Measurements from ENCODE around the gene ZSCAN12. TPM values are rescaled to one million over a fixed set of nuclear protein-coding genes. Genes with fewer than 3 reads are reported as not detected.

The ZSCAN12 gene
- total RNA-seq, 1 experiment from 2014 or later: 7.8 TPM

GRCh38 chr6:28343898-28344677, 55.5 kb downstream of the ZSCAN12 start:
- Mint-ChIP-seq H3K9me3 (peaks cover 10% of the 10 kb centered on the region), H3K27me3 (ENCODE audit: low read depth) (peaks cover 68% of the 10 kb centered on the region), H3K27ac (no peak overlapping the region), H3K36me3 (no peaks in the 10 kb centered on the region), H3K4me1 (no peaks in the 10 kb centered on the region), H3K4me3 (no peak overlapping the region)
- ChIA-PET POLR2A (interaction anchor here (0.7 kb wide), 1 partner anchor 131 kb away, joined by 4 read pairs; no protein-coding TSS in a partner anchor), CTCF (no interaction called here)
- TF ChIP-seq ZBTB21 (CRISPR knock-in tag; IDR thresholded peaks at IDR 0.05; ENCODE audit: borderline replicate concordance): no peak
- TF ChIP-seq GTF2I (CRISPR knock-in tag; conservative IDR thresholded peaks at IDR 0.05): no peak
- no peak for TF ChIP-seq GABPB1 (CRISPR knock-in tag; IDR thresholded peaks at IDR 0.05)
- no peak for TF ChIP-seq JAZF1 (CRISPR knock-in tag; IDR thresholded peaks at IDR 0.05)
- no peak for TF ChIP-seq ERG (CRISPR knock-in tag; IDR thresholded peaks at IDR 0.05)
- TF ChIP-seq ZNF281 (CRISPR knock-in tag; IDR thresholded peaks at IDR 0.05): no peak
- no peak for TF ChIP-seq ZNF219 (CRISPR knock-in tag; IDR thresholded peaks at IDR 0.05; ENCODE audit: borderline replicate concordance)
- TF ChIP-seq CDX4 (CRISPR knock-in tag; IDR thresholded peaks at IDR 0.05; ENCODE audit: borderline replicate concordance): no peak
- no peak for TF ChIP-seq JUN (CRISPR knock-in tag; IDR thresholded peaks at IDR 0.05)
- TF ChIP-seq OVOL2 (CRISPR knock-in tag; IDR thresholded peaks at IDR 0.05; ENCODE audit: borderline replicate concordance): no peak
- TF ChIP-seq USF2 (CRISPR knock-in tag; IDR thresholded peaks at IDR 0.05): no peak
- TF ChIP-seq ZNF425 (CRISPR knock-in tag; conservative IDR thresholded peaks at IDR 0.05): no peak
- no peak for TF ChIP-seq ZNF232 (CRISPR knock-in tag; IDR thresholded peaks at IDR 0.05)
- TF ChIP-seq ATF3 (CRISPR knock-in tag; conservative IDR thresholded peaks at IDR 0.05): no peak
- no peak for TF ChIP-seq RORB (CRISPR knock-in tag; IDR thresholded peaks at IDR 0.05)
- no peak for TF ChIP-seq ZNF263 (CRISPR knock-in tag; IDR thresholded peaks at IDR 0.05; ENCODE audit: low read depth)
- TF ChIP-seq E2F1 (CRISPR knock-in tag; IDR thresholded peaks at IDR 0.05): no peak
- TF ChIP-seq IRF1 (CRISPR knock-in tag; IDR thresholded peaks at IDR 0.05): no peak
- DNase-seq (ENCODE audit: low spot score): no peak
- no peak for ATAC-seq
